SH-SY5Y (cell line): ENCODE measurements around the gene DDX39B.

ENCODE experiments used
- GATA2 ChIP-seq: IDR thresholded peaks from 2 replicates; pipeline ENCODE4 v1.6.1; 2011; ENCODE audit warnings: mild to moderate bottlenecking, low read depth, low read length
- GATA3 ChIP-seq: IDR thresholded peaks from 2 replicates; pipeline ENCODE4 v1.6.1; 2011; ENCODE audit warnings: low read depth, mild to moderate bottlenecking, low read length, moderate library complexity

- no peak for TF ChIP-seq GATA2
- no peak for TF ChIP-seq GATA3
Measured at GRCh38 chr6:31575335-31575901, 33.6 kb upstream of the DDX39B start, which contains the start of gene TNF.
